GM12878 (cell line): ENCODE measurements around the gene CFAP65. TPM values are rescaled to one million over a fixed set of nuclear protein-coding genes. Genes with fewer than 3 reads are reported as not detected.

Experiments
- ATAC-seq: fragments of 200-7000 bp; cut with Tn5 transposase; 3 replicates; pipeline ENCODE4 v1.9.1; 2020; ENCODE audit warnings: mild to moderate bottlenecking, moderate library complexity
- BruUV-seq: library from RNA; stranded (reverse); fragments of 400-500 nt; replicated peaks from 2 replicates; lab custom pipeline; 2021; lab: Mats Ljungman, UMichigan
- CTCF ChIA-PET: fragments of 300-600 bp; sonication (Branson Sonifier 250); formaldehyde crosslinking; extraction: SDS; loops from one replicate; lab custom pipeline; 2021; ENCODE audit warnings: inconsistent platforms; lab: Yijun Ruan, JAX
- POLR2A ChIA-PET: fragments of 350-600 bp; formaldehyde crosslinking; extraction: SDS; loops from one replicate; lab custom pipeline; 2021; ENCODE audit warnings: inconsistent platforms; lab: Charles Lee
- RAD21 ChIA-PET: fragments of 300-600 bp; sonication (Branson Sonifier 250); formaldehyde crosslinking; loops from one replicate; lab custom pipeline; 2023; ENCODE audit warnings: antibody characterized with exemption; ENCODE audit not compliant: unreplicated experiment; lab: Charles Lee
- SMC1A ChIA-PET: fragments of 300-600 bp; sonication (Branson Sonifier 250); formaldehyde crosslinking; loops from one replicate; lab custom pipeline; 2023; ENCODE audit not compliant: unreplicated experiment, uncharacterized antibody; lab: Charles Lee
- DNase-seq: peaks from one replicate; pipeline ENCODE4 v3.0.0-alpha.2; 2011; ENCODE audit warnings: low read depth, low spot score
- FAIRE-seq: peaks from 3 replicates; lab custom pipeline; 2011; peaks lifted over from hg19 to GRCh38; lab: Jason Lieb, UNC
- H2AFZ ChIP-seq: 2 replicates; pipeline ENCODE4 v1.6.0; 2011; ENCODE audit warnings: low read depth, low read length, control low read depth; ENCODE audit not compliant: control insufficient read depth
- H3K27ac ChIP-seq: 2 replicates; pipeline ENCODE4 v1.5.1; 2011; ENCODE audit warnings: control low read depth; ENCODE audit not compliant: control insufficient read depth, insufficient read depth
- H3K27me3 ChIP-seq, 2 experiments: replicated peaks in 1 of 2; 2 replicates each; pipeline versions ENCODE4 v1.6.0 to v1.6.1; 2011; ENCODE audit warnings: low read length in 1 of 2; ENCODE audit not compliant: control insufficient read depth in 2 of 2, insufficient read depth in 2 of 2
- H3K36me3 ChIP-seq, 2 experiments: 2 replicates each; pipeline ENCODE4 v1.5.1; 2011; ENCODE audit warnings: low read length in 1 of 2; ENCODE audit not compliant: control insufficient read depth in 2 of 2, insufficient read depth in 2 of 2
- H3K4me1 ChIP-seq: 2 replicates; pipeline ENCODE4 v1.6.1; 2011; ENCODE audit warnings: mild to moderate bottlenecking, low read length, moderate library complexity, mixed read lengths; ENCODE audit not compliant: control insufficient read depth, insufficient read depth
- H3K4me2 ChIP-seq: 2 replicates; pipeline ENCODE4 v1.6.0; 2011; ENCODE audit warnings: control low read depth; ENCODE audit not compliant: control insufficient read depth, insufficient read depth
- H3K4me3 ChIP-seq: fragments of 200-600 bp; sonication (generic); 2 replicates; pipeline ENCODE4 v1.5.1; 2016
- H3K79me2 ChIP-seq: 2 replicates; pipeline ENCODE4 v1.6.0; 2011; ENCODE audit warnings: low read length; ENCODE audit not compliant: control insufficient read depth, insufficient read depth
- H3K9ac ChIP-seq: 2 replicates; pipeline ENCODE4 v1.8.0; 2011; ENCODE audit warnings: low read length, control low read depth, mixed read lengths; ENCODE audit not compliant: control insufficient read depth, insufficient read depth
- H3K9me3 ChIP-seq: replicated peaks from 3 replicates; pipeline ENCODE4 v1.5.1; 2011; ENCODE audit warnings: mild to moderate bottlenecking, low read length; ENCODE audit not compliant: control insufficient read depth, insufficient read depth
- H4K20me1 ChIP-seq: 2 replicates; pipeline ENCODE4 v1.6.0; 2011; ENCODE audit not compliant: control insufficient read depth, insufficient read depth
- JUNB ChIP-seq: IDR thresholded peaks from 2 replicates; pipeline ENCODE4 v1.6.1; 2016; ENCODE audit warnings: antibody characterized with exemption, mild to moderate bottlenecking
- MEF2B ChIP-seq: fragments of 450-650 bp; IDR thresholded peaks from 2 replicates; pipeline ENCODE4 v1.6.1; 2018; ENCODE audit warnings: mild to moderate bottlenecking, moderate library complexity; ENCODE audit not compliant: partially characterized antibody, poor library complexity, severe bottlenecking
- NFYA ChIP-seq: IDR thresholded peaks from 2 replicates; pipeline ENCODE4 v1.6.1; 2011; ENCODE audit warnings: low read depth, mild to moderate bottlenecking, low read length, improper control_type of control experiment, borderline replicate concordance
- REST ChIP-seq: IDR thresholded peaks from 2 replicates; pipeline ENCODE4 v1.6.1; 2012; ENCODE audit warnings: mild to moderate bottlenecking, low read depth, low read length
- SP1 ChIP-seq: IDR thresholded peaks from one replicate; pipeline ENCODE4 v1.6.1; 2011; ENCODE audit warnings: low read depth, low read length
- WGBS: methylation state at CpG from one replicate; pipeline ENCODE4 v1.1.6; 2016; ENCODE audit warnings: low lambda C conversion rate; ENCODE audit not compliant: insufficient replicate concordance, insufficient coverage; ENCODE audit errors: missing lambda C conversion rate; 5-methylcytosine and 5-hydroxymethylcytosine counted together
- in situ Hi-C: fragments of 300-500 bp; cut with MboI; formaldehyde crosslinking; loops from 9 replicates; pipeline ENCODE4 v1.14.3; 2018; ENCODE audit warnings: mixed read lengths
- intact Hi-C: fragments of 100-400 bp; cut with micrococcal nuclease; formaldehyde crosslinking; loops from one replicate; pipeline ENCODE4 v1.14.2; 2022; ENCODE audit not compliant: unreplicated experiment
- polyA plus RNA-seq, 11 experiments: library from polyadenylated mRNA; depleted of rRNA in 4 of 11; unstranded in 6 of 11; stranded (reverse) in 5 of 11; fragments of >200 nt; fragmentation: Nextera tagmentation in 4 of 11; fragmentation: Illumina TruSeq in 1 of 11; extraction: Ambion mirVana in 4 of 11; extraction: Trizol in 1 of 11; gene quantifications; 1 replicate in 1 of 11; 2 replicates in 10 of 11; pipeline versions ENCODE4 v1.2.1 to v1.2.3, GENCODE V29; 2011 to 2016; ENCODE audit warnings: inconsistent platforms in 2 of 11, missing spikeins in 2 of 11, low read depth in 1 of 11
- total RNA-seq, 4 experiments: library from RNA; depleted of rRNA in 3 of 4; stranded (reverse); fragments of >200 nt in 3 of 4; fragmentation: Illumina TruSeq in 1 of 4; extraction: Trizol in 1 of 4; gene quantifications; 2 replicates each; pipeline versions ENCODE4 v1.2.1 to v1.2.3, GENCODE V29; 2013 to 2021

CFAP65 gene
- total and polyA plus RNA-seq, 10 of the 15 experiments (the other 5 are each of a cell fraction or from before 2014, with no cell fraction given), result not detected

- no peaks in the 10 kb centered on the region for H3K36me3 ChIP-seq
- in situ Hi-C loops, result no loop called here
- no peak within 1 kb of the TSS for H3K4me3 ChIP-seq
- TF ChIP-seq MEF2B (no peak), JUNB (no peak), SP1 (no peak), REST (no peak), NFYA (no peak)
- no peaks in the 10 kb centered on the region; the same call in 1 of the 2 replicates for H3K4me1 ChIP-seq
- ChIA-PET CTCF (no interaction called here), RAD21 (no interaction called here), POLR2A (no interaction called here), SMC1A (no interaction called here)
- H3K9ac ChIP-seq, result no peak within 1 kb of the TSS
- no TSS peak for BruUV-seq
- FAIRE-seq, result no peak
- intact Hi-C loops, result no loop called here
- WGBS, result 0% methylated on average over 1 of the region's 32 CpGs
- no peak within 1 kb of the TSS for H3K27ac ChIP-seq
- H3K4me2 ChIP-seq, result no peak within 1 kb of the TSS
- H2AFZ ChIP-seq, result no peak within 1 kb of the TSS
- no peak for ATAC-seq
- H4K20me1 ChIP-seq, result peaks cover 3% of the 10 kb centered on the region
- no peaks in the 10 kb centered on the region for H3K79me2 ChIP-seq
- peaks cover 35 to 39% of the 10 kb centered on the region in 2 experiments for H3K27me3 ChIP-seq
- DNase-seq, result no peak
- H3K9me3 ChIP-seq, result no peaks in the 10 kb centered on the region
Measured at GRCh38 chr2:218985021-218985324, 56.3 kb downstream of the CFAP65 start, which contains the start of gene FEV. Gene FEV, minus strand, starts transcription at chr2:218985184. Its CDS starts 109 bp downstream, at chr2:218985075.
